ENCODE data around the gene ARHGEF16. TPM values are rescaled to one million over a fixed set of nuclear protein-coding genes. Genes with fewer than 3 reads are reported as not detected.

The ARHGEF16 gene
- total RNA-seq, 1 donor from 2014 or later, result 1.7 TPM

- no peak for DNase-seq (ENCODE audit: low spot score)
- H3K9me3 Mint-ChIP-seq (ENCODE audit: unreplicated experiment), result no peaks in the 10 kb centered on the region
- peaks cover 3% of the 10 kb centered on the region for H3K4me1 Mint-ChIP-seq (ENCODE audit: unreplicated experiment)
- no peak for TF ChIP-seq CTCF (IDR thresholded peaks at IDR 0.05; ENCODE audit: unreplicated experiment)
- no peak overlapping the region for H3K4me3 Mint-ChIP-seq (ENCODE audit: unreplicated experiment)
- H3K27me3 Mint-ChIP-seq (ENCODE audit: unreplicated experiment), result peaks cover 4% of the 10 kb centered on the region
- H3K27ac Mint-ChIP-seq (ENCODE audit: unreplicated experiment), result no peak overlapping the region
- H3K36me3 Mint-ChIP-seq (ENCODE audit: low read depth, unreplicated experiment), result peaks cover 3% of the 10 kb centered on the region
Observed at GRCh38 chr1:3407021-3407420, 47.4 kb upstream of the ARHGEF16 start.

DNA sequence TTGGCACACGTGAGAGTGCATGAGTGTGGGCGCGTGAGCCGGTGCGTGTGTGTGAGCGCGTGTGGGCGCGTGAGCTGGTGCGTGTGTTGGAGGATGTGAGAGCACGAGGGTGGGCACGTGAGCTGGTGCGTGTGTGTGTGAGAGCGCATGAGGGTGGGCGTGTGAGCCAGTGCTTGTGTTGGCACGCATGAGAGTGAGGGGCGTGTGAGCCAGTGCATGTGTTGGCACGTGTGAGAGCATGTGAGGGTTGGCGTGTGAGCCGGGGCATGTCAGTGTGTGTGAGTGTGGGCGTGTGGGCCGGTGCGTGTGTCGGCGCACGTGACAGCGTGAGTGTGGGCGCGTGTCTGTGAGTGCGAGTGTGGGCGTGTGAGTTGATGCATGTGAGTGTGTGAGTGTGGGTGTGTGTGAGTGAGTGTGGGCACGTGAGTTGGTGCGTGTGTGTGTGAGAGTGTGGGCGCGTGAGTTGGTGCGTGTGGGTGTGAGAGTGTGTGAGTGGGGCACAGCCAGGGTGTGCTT, 45.7 kb upstream of the ARHGEF16 start:
- DNase-seq (ENCODE audit: low spot score), result no peak
- Mint-ChIP-seq H3K36me3 (ENCODE audit: low read depth, unreplicated experiment) (peaks cover 3% of the 10 kb centered on the region), H3K4me3 (ENCODE audit: unreplicated experiment) (no peak overlapping the region), H3K4me1 (ENCODE audit: unreplicated experiment) (peaks cover under 1% of the 10 kb centered on the region), H3K27me3 (ENCODE audit: unreplicated experiment) (peaks cover 6% of the 10 kb centered on the region), H3K9me3 (ENCODE audit: unreplicated experiment) (no peaks in the 10 kb centered on the region), H3K27ac (ENCODE audit: unreplicated experiment) (no peak overlapping the region)
- TF ChIP-seq CTCF (IDR thresholded peaks at IDR 0.05; ENCODE audit: unreplicated experiment), result no peak

- no peak overlapping the region for H3K27ac Mint-ChIP-seq (ENCODE audit: unreplicated experiment)
- H3K4me3 Mint-ChIP-seq (ENCODE audit: unreplicated experiment), result no peak overlapping the region
- H3K9me3 Mint-ChIP-seq (ENCODE audit: unreplicated experiment), result no peaks in the 10 kb centered on the region
- no peak for TF ChIP-seq CTCF (IDR thresholded peaks at IDR 0.05; ENCODE audit: unreplicated experiment)
- H3K36me3 Mint-ChIP-seq (ENCODE audit: low read depth, unreplicated experiment), result peaks cover 3% of the 10 kb centered on the region
- no peaks in the 10 kb centered on the region for H3K4me1 Mint-ChIP-seq (ENCODE audit: unreplicated experiment)
- peaks cover 8% of the 10 kb centered on the region for H3K27me3 Mint-ChIP-seq (ENCODE audit: unreplicated experiment)
- DNase-seq (ENCODE audit: low spot score), result no peak
Observed at GRCh38 chr1:3409366-3410141, 44.9 kb upstream of the ARHGEF16 start.

DNA sequence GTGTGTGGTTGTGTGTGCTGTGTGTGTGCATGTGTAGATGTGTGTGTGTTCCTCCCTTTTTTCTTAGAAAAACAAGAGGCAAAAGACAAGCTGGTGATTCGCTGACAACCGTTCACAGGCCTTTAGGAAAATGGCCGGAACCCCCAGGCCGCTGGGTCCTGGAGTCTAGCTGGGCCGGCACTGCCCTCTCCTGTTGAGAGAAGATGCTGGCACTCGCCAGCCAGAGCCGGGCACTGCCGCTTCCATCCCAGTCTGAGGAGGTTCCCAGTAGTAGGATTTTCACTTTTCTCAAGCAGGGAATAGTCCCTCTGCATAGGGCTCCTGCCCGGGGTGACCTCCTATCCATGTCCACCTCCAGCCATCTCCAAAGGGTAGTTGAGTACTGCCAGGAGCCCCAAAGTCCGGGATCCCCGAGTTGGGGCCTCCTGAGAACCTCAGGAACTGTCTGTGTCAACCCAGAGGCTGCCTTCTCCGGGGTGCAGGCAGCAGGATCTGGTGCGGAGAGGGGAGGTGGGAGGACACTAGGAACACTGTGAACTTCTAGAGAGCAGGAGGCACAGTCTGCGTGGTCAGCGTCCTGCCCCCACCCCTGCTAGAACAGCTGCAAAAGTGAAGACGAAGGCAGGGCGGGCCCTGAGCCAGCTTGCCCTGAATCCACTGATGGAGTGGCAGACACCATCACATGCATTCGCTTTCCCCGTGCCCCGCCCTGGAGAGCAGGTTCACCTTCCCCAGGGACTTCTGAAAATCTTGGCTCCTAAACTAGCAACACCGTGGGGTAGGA, 44.1 kb upstream of the ARHGEF16 start:
- no peak for TF ChIP-seq CTCF (IDR thresholded peaks at IDR 0.05; ENCODE audit: unreplicated experiment)
- Mint-ChIP-seq H3K27ac (ENCODE audit: unreplicated experiment) (peak overlapping the region; percentile 37), H3K27me3 (ENCODE audit: unreplicated experiment) (peaks cover 8% of the 10 kb centered on the region), H3K4me1 (ENCODE audit: unreplicated experiment) (peaks cover 3% of the 10 kb centered on the region), H3K4me3 (ENCODE audit: unreplicated experiment) (no peak overlapping the region), H3K36me3 (ENCODE audit: low read depth, unreplicated experiment) (peaks cover 3% of the 10 kb centered on the region), H3K9me3 (ENCODE audit: unreplicated experiment) (no peaks in the 10 kb centered on the region)
- DNase-seq (ENCODE audit: low spot score), result peak; percentile 48

Measured in endothelial cell (in vitro differentiated cells).